Karpas-422 (cell line): ENCODE data around the gene DHX35. TPM values are rescaled to one million over a fixed set of nuclear protein-coding genes. Genes with fewer than 3 reads are reported as not detected.

ENCODE experiments used
- DNase-seq: peaks from one replicate; pipeline ENCODE4 v3.0.0-alpha.2; 2015
- H2AFZ ChIP-seq: fragments of 200-600 bp; sonication (generic); 2 replicates; pipeline ENCODE4 v1.6.1; 2014; ENCODE audit warnings: antibody characterized with exemption, low read length, mixed read lengths
- H3K27ac ChIP-seq: fragments of 200-600 bp; sonication (generic); 2 replicates; pipeline ENCODE4 v1.5.1; 2014; ENCODE audit warnings: mild to moderate bottlenecking, low read length, moderate library complexity
- H3K27me3 ChIP-seq: fragments of 200-600 bp; sonication (generic); 2 replicates; pipeline ENCODE4 v1.6.1; 2014; ENCODE audit warnings: low read length, mixed read lengths
- H3K36me3 ChIP-seq: fragments of 200-600 bp; sonication (generic); 2 replicates; pipeline ENCODE4 v1.6.1; 2014; ENCODE audit warnings: low read length, mixed read lengths; ENCODE audit not compliant: insufficient read depth
- H3K4me1 ChIP-seq: fragments of 200-600 bp; sonication (generic); 2 replicates; pipeline ENCODE4 v1.6.1; 2014; ENCODE audit warnings: mild to moderate bottlenecking, low read length, mixed read lengths
- H3K4me2 ChIP-seq: fragments of 200-600 bp; sonication (generic); 2 replicates; pipeline ENCODE4 v1.6.1; 2014; ENCODE audit warnings: low read length, low read depth, mild to moderate bottlenecking; ENCODE audit not compliant: poor library complexity, severe bottlenecking
- H3K4me3 ChIP-seq: fragments of 200-600 bp; sonication (generic); 2 replicates; pipeline ENCODE4 v1.5.1; 2014; ENCODE audit warnings: mild to moderate bottlenecking, antibody characterized with exemption, low read length, mixed read lengths
- H3K79me2 ChIP-seq: fragments of 200-600 bp; sonication (generic); 2 replicates; pipeline ENCODE4 v1.6.1; 2014; ENCODE audit warnings: mild to moderate bottlenecking, low read length, mixed read lengths
- H3K9ac ChIP-seq: fragments of 200-600 bp; sonication (generic); 2 replicates; pipeline ENCODE4 v1.6.0; 2014; ENCODE audit warnings: low read length
- H3K9me2 ChIP-seq: fragments of 200-600 bp; sonication (generic), shearing (Covaris generic); replicated peaks from 2 replicates; pipeline ENCODE4 v1.6.0; 2014; ENCODE audit warnings: mild to moderate bottlenecking, low read length, moderate library complexity; ENCODE audit not compliant: insufficient read depth
- H3K9me3 ChIP-seq: fragments of 300-700, 200-600 bp; sonication (generic); 2 replicates; pipeline ENCODE4 v1.6.1; 2014; ENCODE audit warnings: low read length, mixed read lengths
- H4K20me1 ChIP-seq: fragments of 200-600 bp; sonication (generic); 2 replicates; pipeline ENCODE4 v1.6.1; 2014; ENCODE audit warnings: mild to moderate bottlenecking, antibody characterized with exemption, low read length, low read depth; ENCODE audit not compliant: insufficient read depth
- total RNA-seq: library from RNA; depleted of rRNA; stranded (reverse); fragments of >200 nt; shearing (Covaris generic); gene quantifications from 2 replicates; pipeline ENCODE4 v1.2.3, GENCODE V29; 2014; ENCODE audit warnings: low replicate concordance

Gene DHX35
- total RNA-seq, 1 experiment from 2014 or later = 19.0 TPM

DNA sequence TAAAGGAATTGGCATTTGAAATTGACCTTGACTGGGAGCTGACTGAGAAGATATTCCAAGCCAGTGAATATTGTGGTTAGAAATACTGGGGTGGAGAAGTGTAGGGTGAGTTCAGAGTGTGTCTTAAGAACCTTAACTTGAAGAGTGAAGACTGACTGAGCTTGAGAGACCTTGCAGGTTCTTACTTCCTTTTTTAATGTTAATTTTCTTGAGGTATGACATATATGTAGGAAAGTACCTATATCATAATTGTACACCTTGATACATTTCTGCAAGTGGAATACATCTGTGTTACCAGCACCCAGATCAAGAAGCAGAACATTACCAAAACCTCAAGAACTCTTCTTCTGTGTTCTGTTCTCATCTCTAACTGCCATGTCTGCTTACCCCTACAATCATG, 11.0 kb downstream of the DHX35 start:
- Histone ChIP-seq H4K20me1 (no peaks in the 10 kb centered on the region), H2AFZ (no peak overlapping the region), H3K9me3 (no peaks in the 10 kb centered on the region), H3K9me2 (no peaks in the 10 kb centered on the region), H3K9ac (no peak overlapping the region), H3K36me3 (peaks cover 14% of the 10 kb centered on the region; the same call in 1 of the 2 replicates), H3K27ac (no peak overlapping the region), H3K27me3 (no peaks in the 10 kb centered on the region), H3K79me2 (peaks cover 55% of the 10 kb centered on the region), H3K4me1 (peaks cover 10% of the 10 kb centered on the region), H3K4me2 (no peak overlapping the region), H3K4me3 (no peak overlapping the region)
- DNase-seq = no peak

DNA sequence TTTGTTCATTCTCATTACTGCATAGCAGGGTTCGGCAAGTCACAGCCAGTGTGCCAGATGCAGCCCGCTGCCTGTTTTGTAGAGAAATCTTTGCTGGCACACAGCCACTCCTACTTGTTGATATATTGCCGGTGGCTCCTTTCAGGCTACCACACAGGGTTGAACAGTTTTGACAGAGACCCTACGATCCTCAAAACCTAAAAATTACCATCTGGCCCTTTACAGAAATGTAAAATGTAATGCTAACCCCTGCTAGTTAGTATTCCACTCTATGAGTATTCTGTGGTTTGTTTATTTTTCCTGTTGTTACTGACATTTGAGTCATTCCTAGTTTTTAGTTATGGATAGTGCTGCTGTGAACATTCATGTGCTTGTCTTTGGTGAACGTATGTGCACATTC, 11.5 kb downstream of the DHX35 start:
- Histone ChIP-seq H4K20me1 (no peaks in the 10 kb centered on the region), H3K9me3 (no peaks in the 10 kb centered on the region), H3K27me3 (no peaks in the 10 kb centered on the region), H3K4me1 (peaks cover 10% of the 10 kb centered on the region), H3K9ac (no peak overlapping the region), H3K4me3 (no peak overlapping the region), H2AFZ (no peak overlapping the region), H3K79me2 (peaks cover 58% of the 10 kb centered on the region), H3K36me3 (peaks cover 14% of the 10 kb centered on the region; the same call in 1 of the 2 replicates), H3K4me2 (no peak overlapping the region), H3K9me2 (no peaks in the 10 kb centered on the region), H3K27ac (no peak overlapping the region)
- no peak for DNase-seq

DNA sequence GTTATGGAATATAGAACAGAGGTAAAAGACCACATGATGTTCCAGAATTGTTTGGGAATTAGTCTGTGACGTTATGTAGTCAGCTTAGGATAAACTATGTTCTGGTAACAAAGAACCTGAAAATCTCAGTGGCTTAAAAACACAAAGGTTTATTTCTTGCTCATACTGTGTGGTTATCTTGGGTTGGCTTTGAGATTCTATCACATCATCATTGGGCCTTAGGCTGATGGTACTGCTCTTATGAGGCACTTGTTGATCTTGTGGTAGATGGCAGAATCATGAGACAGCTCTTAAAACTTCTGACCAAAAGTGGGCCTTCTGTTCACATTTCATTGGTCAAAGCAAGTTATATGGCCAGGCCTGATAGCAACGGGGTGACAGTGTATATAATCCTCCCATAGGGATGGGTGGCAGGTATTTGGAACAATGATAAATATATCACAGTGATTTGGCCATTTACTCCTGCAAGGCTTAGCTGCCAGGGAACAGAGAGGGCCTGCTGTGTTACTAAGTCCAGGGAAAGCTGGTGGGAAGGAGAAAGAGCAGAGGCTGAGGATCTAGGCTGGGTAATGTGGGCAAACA, 13.5 kb downstream of the DHX35 start:
- H3K79me2 ChIP-seq = peaks cover 77% of the 10 kb centered on the region
- no peak overlapping the region for H3K27ac ChIP-seq
- H3K9me2 ChIP-seq = no peaks in the 10 kb centered on the region
- no peak for DNase-seq
- H2AFZ ChIP-seq = no peak overlapping the region
- H3K9ac ChIP-seq = no peak overlapping the region
- H3K4me2 ChIP-seq = no peak overlapping the region
- H3K27me3 ChIP-seq = no peaks in the 10 kb centered on the region
- H3K9me3 ChIP-seq = no peaks in the 10 kb centered on the region
- peaks cover 10% of the 10 kb centered on the region for H3K4me1 ChIP-seq
- H3K36me3 ChIP-seq = peaks cover 14% of the 10 kb centered on the region; the same call in 1 of the 2 replicates
- H4K20me1 ChIP-seq = no peaks in the 10 kb centered on the region
- H3K4me3 ChIP-seq = no peak overlapping the region

DNA sequence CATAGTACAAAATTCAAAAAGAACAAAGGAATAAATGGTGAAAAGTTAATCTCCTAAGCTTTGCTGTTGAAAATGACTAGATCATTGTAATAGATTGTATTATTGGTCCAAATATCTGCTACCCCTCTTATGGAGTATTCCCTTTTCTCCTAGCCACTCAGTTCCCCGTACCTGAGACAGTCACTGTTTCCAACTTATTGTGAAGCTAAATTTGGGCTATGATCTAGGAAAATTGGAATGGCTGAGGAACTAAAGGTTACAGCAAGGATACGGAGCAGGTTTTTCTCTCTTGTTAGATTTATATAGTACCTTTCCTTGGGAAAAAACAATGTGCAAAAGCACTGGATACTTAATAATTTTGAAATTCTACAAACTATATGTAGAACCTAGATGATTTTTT, 17.3 kb downstream of the DHX35 start:
- no peak overlapping the region for H3K9ac ChIP-seq
- no peak overlapping the region for H3K27ac ChIP-seq
- no peaks in the 10 kb centered on the region for H3K27me3 ChIP-seq
- no peak overlapping the region for H3K4me3 ChIP-seq
- H2AFZ ChIP-seq = no peak overlapping the region
- H3K9me2 ChIP-seq = no peaks in the 10 kb centered on the region
- no peak for DNase-seq
- H4K20me1 ChIP-seq = no peaks in the 10 kb centered on the region
- H3K4me2 ChIP-seq = no peak overlapping the region
- H3K36me3 ChIP-seq = peaks cover 5% of the 10 kb centered on the region; the same call in 1 of the 2 replicates
- peaks cover 9% of the 10 kb centered on the region for H3K4me1 ChIP-seq
- H3K9me3 ChIP-seq = no peaks in the 10 kb centered on the region
- H3K79me2 ChIP-seq = peaks cover 77% of the 10 kb centered on the region

DNA sequence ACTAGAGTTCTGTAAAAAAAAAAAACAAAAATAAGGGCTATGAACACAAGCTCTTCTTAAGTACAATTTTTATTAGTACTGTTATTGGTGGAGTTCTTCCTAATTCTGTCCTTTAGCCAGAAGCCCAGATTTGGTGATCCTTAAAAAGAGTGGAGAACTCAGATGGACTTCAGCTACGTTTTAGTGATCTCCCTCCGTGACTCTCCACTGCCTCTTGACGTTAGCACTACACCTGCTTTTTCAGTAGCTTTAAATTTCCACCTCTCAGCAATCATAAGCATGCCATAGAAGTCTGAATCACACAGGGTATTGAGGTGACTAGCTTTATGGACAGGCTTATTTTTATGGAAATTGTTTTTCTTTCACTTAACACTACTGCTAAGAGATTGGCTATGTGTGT, 17.7 kb downstream of the DHX35 start:
- Histone ChIP-seq H4K20me1 (no peaks in the 10 kb centered on the region), H3K4me3 (no peak overlapping the region), H3K79me2 (peaks cover 76% of the 10 kb centered on the region), H3K9ac (no peak overlapping the region), H3K36me3 (peaks cover 5% of the 10 kb centered on the region; the same call in 1 of the 2 replicates), H2AFZ (no peak overlapping the region), H3K4me1 (peaks cover 10% of the 10 kb centered on the region), H3K9me3 (no peaks in the 10 kb centered on the region), H3K27me3 (no peaks in the 10 kb centered on the region), H3K9me2 (no peaks in the 10 kb centered on the region), H3K27ac (no peak overlapping the region), H3K4me2 (no peak overlapping the region)
- no peak for DNase-seq

DNA sequence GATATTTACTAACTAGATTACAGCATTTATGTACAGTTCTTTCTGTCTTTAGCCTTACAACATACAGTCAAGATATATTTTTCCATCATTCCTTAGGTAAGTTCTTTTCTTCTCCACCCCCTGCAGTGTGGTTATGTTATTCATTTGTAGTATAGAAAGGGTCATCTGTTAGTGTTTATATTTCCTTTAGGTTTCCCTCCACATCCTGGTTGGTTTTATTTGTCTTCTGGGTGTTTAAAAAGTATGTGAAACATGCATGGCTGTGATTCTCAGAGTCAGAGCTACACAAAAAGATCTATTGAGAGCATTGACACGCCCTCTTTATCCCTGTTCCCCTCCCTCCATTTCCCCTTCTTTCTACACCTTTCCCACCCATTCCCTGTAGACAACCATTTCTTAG, 20.1 kb downstream of the DHX35 start:
- peaks cover 67% of the 10 kb centered on the region for H3K79me2 ChIP-seq
- no peaks in the 10 kb centered on the region for H4K20me1 ChIP-seq
- no peak overlapping the region for H3K4me2 ChIP-seq
- no peaks in the 10 kb centered on the region for H3K36me3 ChIP-seq
- no peak overlapping the region for H3K9ac ChIP-seq
- H3K27me3 ChIP-seq = no peaks in the 10 kb centered on the region
- no peak overlapping the region for H3K27ac ChIP-seq
- no peak overlapping the region for H2AFZ ChIP-seq
- H3K4me1 ChIP-seq = peaks cover 30% of the 10 kb centered on the region
- H3K9me2 ChIP-seq = no peaks in the 10 kb centered on the region
- no peaks in the 10 kb centered on the region for H3K9me3 ChIP-seq
- no peak overlapping the region for H3K4me3 ChIP-seq
- no peak for DNase-seq

DNA sequence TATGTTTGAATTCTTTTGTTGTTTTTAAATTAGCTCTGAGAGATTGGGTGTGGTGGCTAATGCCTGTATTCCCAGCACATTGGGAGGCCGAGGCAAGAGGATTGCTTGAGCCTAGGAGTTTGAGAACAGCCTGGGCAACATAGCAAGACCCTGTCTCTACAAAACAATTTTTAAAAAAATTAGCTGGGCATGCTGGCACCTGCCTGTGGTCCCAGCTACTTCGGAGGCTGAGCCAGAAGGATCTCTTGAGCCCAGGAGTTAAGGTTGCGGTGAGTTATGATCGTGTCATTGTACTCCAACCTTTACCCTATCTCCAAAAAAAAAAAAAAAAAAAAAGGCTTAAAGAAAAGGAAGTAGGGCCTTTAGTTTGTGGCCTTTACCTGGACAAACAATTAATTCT, 22.9 kb downstream of the DHX35 start:
- DNase-seq = no peak
- Histone ChIP-seq H3K4me1 (peaks cover 40% of the 10 kb centered on the region), H3K9ac (no peak overlapping the region), H3K9me2 (no peaks in the 10 kb centered on the region), H3K79me2 (peaks cover 53% of the 10 kb centered on the region), H2AFZ (no peak overlapping the region), H3K36me3 (peaks cover 11% of the 10 kb centered on the region; the same call in 1 of the 2 replicates), H3K4me3 (no peak overlapping the region), H3K4me2 (peak overlapping the region; percentile 20), H3K27ac (peak overlapping the region; percentile 46), H3K9me3 (no peaks in the 10 kb centered on the region), H3K27me3 (no peaks in the 10 kb centered on the region), H4K20me1 (no peaks in the 10 kb centered on the region)

DNA sequence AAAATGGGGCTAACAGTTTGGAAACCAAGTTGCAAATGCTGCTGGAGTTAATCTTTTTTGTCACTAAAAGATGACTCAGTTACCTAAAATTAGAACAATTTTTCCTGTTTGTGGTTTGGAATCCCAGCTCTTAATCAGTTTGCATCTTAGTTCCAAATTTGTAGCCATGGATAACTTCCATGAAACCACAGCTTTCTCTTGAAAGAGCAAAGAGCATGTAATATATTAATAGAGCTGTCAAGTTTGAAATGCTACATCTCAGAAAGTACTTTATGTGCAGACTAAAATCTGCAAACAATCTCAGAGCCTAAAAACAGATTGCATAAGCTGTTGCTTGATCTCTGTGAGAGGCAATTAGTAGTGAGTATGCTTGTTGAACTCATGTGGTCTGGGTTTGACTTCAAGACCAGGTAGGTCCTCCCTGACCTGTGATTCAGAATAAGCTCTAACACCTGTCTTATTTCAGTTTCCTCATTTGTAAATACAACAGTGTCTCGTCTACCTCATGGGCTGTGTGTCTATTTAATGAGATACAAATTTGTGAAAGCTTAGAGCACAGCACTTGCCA, 23.5 kb downstream of the DHX35 start:
- H3K9me3 ChIP-seq = no peaks in the 10 kb centered on the region
- H2AFZ ChIP-seq = no peak overlapping the region
- DNase-seq = peak; percentile 56
- H3K4me1 ChIP-seq = peaks cover 40% of the 10 kb centered on the region
- H3K9me2 ChIP-seq = no peaks in the 10 kb centered on the region
- peak overlapping the region; percentile 46 for H3K27ac ChIP-seq
- H3K4me3 ChIP-seq = no peak overlapping the region
- H3K36me3 ChIP-seq = peaks cover 15% of the 10 kb centered on the region; the same call in 1 of the 2 replicates
- no peaks in the 10 kb centered on the region for H4K20me1 ChIP-seq
- no peak overlapping the region for H3K9ac ChIP-seq
- peak overlapping the region; percentile 20 for H3K4me2 ChIP-seq
- H3K79me2 ChIP-seq = peaks cover 49% of the 10 kb centered on the region
- H3K27me3 ChIP-seq = no peaks in the 10 kb centered on the region
